Heart left ventricle (tissue), 16 donors: ENCODE results near the gene CDH6. TPM values are rescaled to one million over a fixed set of nuclear protein-coding genes. Genes with fewer than 3 reads are reported as not detected.

Experiments used
- ATAC-seq, 4 donors: fragments of 200-7000 bp; cut with Tn5 transposase; one replicate each; pipeline ENCODE4 v1.9.1; 2020 to 2022; ENCODE audit warnings: moderate library complexity in 4 of 4, mild to moderate bottlenecking in 3 of 4, moderate number of reproducible peaks in 1 of 4
- DNase-seq, 5 donors: peaks; one replicate each; pipeline ENCODE4 v3.0.0-alpha.2; 2020
- H3K27ac ChIP-seq, 12 donors: fragments of 200-600 bp; sonication (generic) in 4 of 12; one replicate each; pipeline versions ENCODE4 v1.5.0 to v1.8.0; 2016 to 2022; ENCODE audit warnings: mild to moderate bottlenecking in 2 of 12
- H3K27me3 ChIP-seq, 9 donors: fragments of 200-600 bp; sonication (generic) in 2 of 9; one replicate each; pipeline versions ENCODE4 v1.5.1 to v1.8.0; 2016 to 2022; ENCODE audit warnings: mild to moderate bottlenecking in 3 of 9
- H3K36me3 ChIP-seq, 9 donors: fragments of 200-600 bp; sonication (generic) in 2 of 9; one replicate each; pipeline versions ENCODE4 v1.5.0 to v1.8.0; 2018 to 2022; ENCODE audit warnings: mild to moderate bottlenecking in 2 of 9
- H3K4me1 ChIP-seq, 12 donors: fragments of 200-600 bp; sonication (generic) in 4 of 12; one replicate each; pipeline versions ENCODE4 v1.5.0 to v1.8.0; 2016 to 2022; ENCODE audit warnings: mild to moderate bottlenecking in 3 of 12
- H3K4me3 ChIP-seq, 12 donors: fragments of 200-600 bp; sonication (generic) in 4 of 12; one replicate each; pipeline versions ENCODE4 v1.5.0 to v1.8.0; 2017 to 2022; ENCODE audit warnings: mild to moderate bottlenecking in 9 of 12, moderate library complexity in 4 of 12
- H3K9me3 ChIP-seq, 12 donors: fragments of 200-600 bp; sonication (generic) in 4 of 12; one replicate each; pipeline versions ENCODE4 v1.5.0 to v1.8.0; 2016 to 2022; ENCODE audit warnings: mild to moderate bottlenecking in 1 of 12
- POLR2A ChIP-seq, 2 donors: fragments of 450-650 bp; IDR thresholded peaks; one replicate each; pipeline ENCODE4 v1.6.1; 2017; ENCODE audit warnings: antibody characterized with exemption in 2 of 2, mild to moderate bottlenecking in 2 of 2, moderate library complexity in 2 of 2
- WGBS, 4 donors: extraction: QIAGEN DNeasy Blood & Tissue Kit in 2 of 4; methylation state at CpG; one replicate each; pipeline versions ENCODE4 v1.1.5 to v1.1.7; 2013 to 2018; 5-methylcytosine and 5-hydroxymethylcytosine counted together
- intact Hi-C, 10 donors: fragments of 100-400 bp; cut with DNase I; formaldehyde crosslinking; loops; one replicate each; pipeline versions ENCODE4 v1.11.1 to v1.14.2; 2022
- polyA plus RNA-seq, 2 donors: library from polyadenylated mRNA; stranded (reverse); fragments of 200-250 nt; gene quantifications; one replicate each; pipeline ENCODE4 v1.2.3, GENCODE V29; 2013
- total RNA-seq, 9 donors: library from RNA; depleted of rRNA in 2 of 9; stranded (reverse); fragments of >200 nt in 2 of 9; fragmentation: NEBNext Ultra II Directional in 3 of 9; extraction: Animal tissue kit (Norgen Biotek cat#: 25700) in 3 of 9; gene quantifications; one replicate each; pipeline versions ENCODE4 v1.1.0 to v1.2.4, GENCODE V29; 2016 to 2023
- TF ChIP-seq, protein P1 (sequence below), 12 donors: fragments of 200-600 bp; sonication (generic) in 4 of 12; IDR thresholded peaks; one replicate each; pipeline versions ENCODE4 v1.5.0 to v1.8.0; 2018 to 2022; ENCODE audit warnings: antibody characterized with exemption in 12 of 12, mild to moderate bottlenecking in 5 of 12
- donor health status: ischemic (EF 13 %, LVEDD 7.1; RV severe dilation, severe dysfunction).
- donor health status: healthy with polysubstance abuse.
- donor health status: DM: no; HTN: yes; CAD: no.
- donor health status: DM: no; HTN: no; CAD: no.
- donor health status: ischemic (EF 25% LVEDD 6.9; RV normal size, moderate dysfunction).
- donor health status: ischemic (EF 25% LVEDD 5.7; RV mildly dilated, moderate dysfunction).
- donor health status: healthy.
- donor health status: DM: yes; HTN: yes; CAD: no.
- donor health status: ischemic (EF 35%, LVEDD 5.7; RV mildly dilated, moderate dysfunction).
- donor health status: nonischemic (EF 11% LVEDD 7.7; RV severe dilation, severe dysfunction).
- donor health status: DM: yes; HTN: yes; CAD: no.
- donor health status: PGD.
- donor health status: ischemic (EF 29% LVEDD 5.4; RV normal size, mild dysfunction).
- donor health status: nonischemic (EF 23%, LVEDD 6.1; RV moderate dilation, normal function).

CDH6 gene
- total and polyA plus RNA-seq, 11 donors = 0.83 to 5.4 (median 3.1) TPM

DNA sequence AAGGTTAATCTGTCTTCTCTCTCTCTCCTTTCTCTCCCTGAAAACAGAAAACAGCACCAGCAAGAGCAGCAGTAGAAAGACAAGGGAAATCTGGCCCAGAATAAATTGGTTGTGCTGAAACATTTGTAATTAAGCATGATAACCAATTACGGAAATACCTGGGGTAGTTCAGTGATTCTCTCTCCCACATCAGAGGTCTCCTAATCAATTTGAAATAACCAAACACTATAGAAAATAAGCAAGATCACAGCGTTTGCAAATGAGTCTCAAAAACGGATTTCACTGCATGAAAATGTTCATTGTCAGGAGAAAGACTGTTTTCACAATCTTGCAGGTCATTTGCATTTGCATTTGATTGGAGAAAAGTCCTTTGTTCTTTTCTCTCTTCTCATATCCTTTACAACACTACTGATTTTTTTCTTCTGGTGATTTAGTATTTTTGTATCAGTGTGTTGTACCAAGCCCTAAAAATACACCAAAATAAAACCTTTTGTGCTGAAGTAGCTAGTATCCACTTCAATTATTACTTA, 36.8 kb upstream of the CDH6 start:
- H3K4me1 ChIP-seq = no peaks in the 10 kb centered on the region
- TF ChIP-seq, protein P1, sequence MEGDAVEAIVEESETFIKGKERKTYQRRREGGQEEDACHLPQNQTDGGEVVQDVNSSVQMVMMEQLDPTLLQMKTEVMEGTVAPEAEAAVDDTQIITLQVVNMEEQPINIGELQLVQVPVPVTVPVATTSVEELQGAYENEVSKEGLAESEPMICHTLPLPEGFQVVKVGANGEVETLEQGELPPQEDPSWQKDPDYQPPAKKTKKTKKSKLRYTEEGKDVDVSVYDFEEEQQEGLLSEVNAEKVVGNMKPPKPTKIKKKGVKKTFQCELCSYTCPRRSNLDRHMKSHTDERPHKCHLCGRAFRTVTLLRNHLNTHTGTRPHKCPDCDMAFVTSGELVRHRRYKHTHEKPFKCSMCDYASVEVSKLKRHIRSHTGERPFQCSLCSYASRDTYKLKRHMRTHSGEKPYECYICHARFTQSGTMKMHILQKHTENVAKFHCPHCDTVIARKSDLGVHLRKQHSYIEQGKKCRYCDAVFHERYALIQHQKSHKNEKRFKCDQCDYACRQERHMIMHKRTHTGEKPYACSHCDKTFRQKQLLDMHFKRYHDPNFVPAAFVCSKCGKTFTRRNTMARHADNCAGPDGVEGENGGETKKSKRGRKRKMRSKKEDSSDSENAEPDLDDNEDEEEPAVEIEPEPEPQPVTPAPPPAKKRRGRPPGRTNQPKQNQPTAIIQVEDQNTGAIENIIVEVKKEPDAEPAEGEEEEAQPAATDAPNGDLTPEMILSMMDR (IDR thresholded peaks at IDR 0.05) = no peak
- no peak for TF ChIP-seq POLR2A (IDR thresholded peaks at IDR 0.05)
- no peaks in the 10 kb centered on the region for H3K36me3 ChIP-seq
- no peaks in the 10 kb centered on the region for H3K9me3 ChIP-seq
- ATAC-seq (no peak), DNase-seq (no peak)
- no peaks in the 10 kb centered on the region for H3K27me3 ChIP-seq
- H3K4me3 ChIP-seq = no peak overlapping the region
- no peak overlapping the region for H3K27ac ChIP-seq
- intact Hi-C loops = no loop called here
- WGBS, 4 donors = 60 to 70% (median 63%) methylated on average over 3 of the region's 3 CpGs

- no peaks in the 10 kb centered on the region for H3K36me3 ChIP-seq
- intact Hi-C loops = no loop called here
- no peaks in the 10 kb centered on the region for H3K4me1 ChIP-seq
- H3K4me3 ChIP-seq = no peak overlapping the region
- no peaks in the 10 kb centered on the region for H3K27me3 ChIP-seq
- H3K9me3 ChIP-seq = no peaks in the 10 kb centered on the region
- no peak for DNase-seq
- WGBS, 4 donors = 43 to 57% (median 49%) methylated on average over 5 of the region's 5 CpGs
- TF ChIP-seq, protein P1 (IDR thresholded peaks at IDR 0.05) = no peak
- ATAC-seq = no peak
- H3K27ac ChIP-seq = no peak overlapping the region
These were observed 35.8 kb upstream of the CDH6 start for GRCh38 chr5:31157720-31158119.

GRCh38 chr5:31158686-31159085, 34.8 kb upstream of the CDH6 start:
- no peaks in the 10 kb centered on the region for H3K4me1 ChIP-seq
- DNase-seq (no peak), ATAC-seq (no peak)
- WGBS, 4 donors = 32 to 53% (median 34%) methylated on average over 1 of the region's 1 CpG
- H3K9me3 ChIP-seq = no peaks in the 10 kb centered on the region
- no peaks in the 10 kb centered on the region for H3K27me3 ChIP-seq
- no peak overlapping the region for H3K27ac ChIP-seq
- H3K36me3 ChIP-seq = no peaks in the 10 kb centered on the region
- no peak overlapping the region for H3K4me3 ChIP-seq
- TF ChIP-seq, protein P1 (IDR thresholded peaks at IDR 0.05) = no peak
- TF ChIP-seq POLR2A (IDR thresholded peaks at IDR 0.05) = no peak
- intact Hi-C loops = no loop called here

DNA sequence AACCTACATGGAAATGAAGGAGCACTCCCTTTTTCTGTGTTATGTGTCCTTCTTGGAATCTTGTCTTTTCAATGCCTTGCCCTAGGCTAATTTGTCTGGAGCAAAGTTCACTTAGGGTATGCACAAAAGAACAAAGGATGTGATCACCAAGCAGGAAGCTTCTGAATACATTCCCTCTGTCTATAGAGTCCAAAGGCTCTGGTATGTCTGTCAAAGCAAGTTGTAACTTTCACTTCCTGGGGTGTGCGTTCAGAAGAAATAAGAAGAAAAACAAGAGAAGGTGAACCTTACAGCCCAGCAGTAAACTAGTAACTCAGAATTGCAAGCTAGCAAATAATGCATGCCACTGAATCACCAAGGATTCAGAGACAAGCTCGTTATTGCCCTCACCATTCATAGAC, 31.7 kb upstream of the CDH6 start:
- DNase-seq (no peak), ATAC-seq (no peak)
- TF ChIP-seq, protein P1 (IDR thresholded peaks at IDR 0.05) = no peak
- TF ChIP-seq POLR2A (IDR thresholded peaks at IDR 0.05) = no peak
- Histone ChIP-seq H3K4me1 (no peaks in the 10 kb centered on the region), H3K9me3 (no peaks in the 10 kb centered on the region), H3K36me3 (no peaks in the 10 kb centered on the region), H3K27me3 (no peaks in the 10 kb centered on the region), H3K27ac (no peak overlapping the region), H3K4me3 (no peak overlapping the region)
- WGBS, 4 donors = 37 to 48% (median 46%) methylated on average over 2 of the region's 2 CpGs
- intact Hi-C loops = no loop called here
